Astrocyte of the hippocampus (primary cell): ENCODE data around the gene TMEM9.

Experiments used
- DNase-seq: peaks from one replicate; pipeline ENCODE4 v3.0.0; 2011; ENCODE audit warnings: low read depth, low spot score

Gene TMEM9

GRCh38 chr1:201145816-201146215 is 8.5 kb downstream of the TMEM9 start:
- no peak for DNase-seq

GRCh38 chr1:201145132-201145531 is 9.1 kb downstream of the TMEM9 start:
- no peak for DNase-seq

DNA sequence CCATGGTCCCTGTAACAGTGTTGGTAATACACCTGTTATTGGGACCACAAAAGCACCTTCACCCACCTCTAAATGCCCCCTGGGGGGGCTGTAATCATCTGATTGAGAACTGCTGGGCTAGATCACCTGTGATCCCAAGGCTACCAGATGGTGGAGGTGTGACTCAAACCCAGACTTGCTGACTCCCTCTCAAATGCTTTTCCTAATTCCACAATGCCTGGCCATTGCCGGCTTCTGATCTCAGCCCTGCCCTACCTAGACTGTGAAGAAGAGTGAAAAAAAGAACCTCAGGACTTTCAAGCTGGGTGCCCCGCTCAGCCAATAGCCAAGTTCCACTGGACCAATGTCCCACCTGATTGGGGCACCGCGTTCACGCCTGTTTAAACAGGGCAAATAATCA is 9.6 kb downstream of the TMEM9 start:
- DNase-seq, result no peak

DNA sequence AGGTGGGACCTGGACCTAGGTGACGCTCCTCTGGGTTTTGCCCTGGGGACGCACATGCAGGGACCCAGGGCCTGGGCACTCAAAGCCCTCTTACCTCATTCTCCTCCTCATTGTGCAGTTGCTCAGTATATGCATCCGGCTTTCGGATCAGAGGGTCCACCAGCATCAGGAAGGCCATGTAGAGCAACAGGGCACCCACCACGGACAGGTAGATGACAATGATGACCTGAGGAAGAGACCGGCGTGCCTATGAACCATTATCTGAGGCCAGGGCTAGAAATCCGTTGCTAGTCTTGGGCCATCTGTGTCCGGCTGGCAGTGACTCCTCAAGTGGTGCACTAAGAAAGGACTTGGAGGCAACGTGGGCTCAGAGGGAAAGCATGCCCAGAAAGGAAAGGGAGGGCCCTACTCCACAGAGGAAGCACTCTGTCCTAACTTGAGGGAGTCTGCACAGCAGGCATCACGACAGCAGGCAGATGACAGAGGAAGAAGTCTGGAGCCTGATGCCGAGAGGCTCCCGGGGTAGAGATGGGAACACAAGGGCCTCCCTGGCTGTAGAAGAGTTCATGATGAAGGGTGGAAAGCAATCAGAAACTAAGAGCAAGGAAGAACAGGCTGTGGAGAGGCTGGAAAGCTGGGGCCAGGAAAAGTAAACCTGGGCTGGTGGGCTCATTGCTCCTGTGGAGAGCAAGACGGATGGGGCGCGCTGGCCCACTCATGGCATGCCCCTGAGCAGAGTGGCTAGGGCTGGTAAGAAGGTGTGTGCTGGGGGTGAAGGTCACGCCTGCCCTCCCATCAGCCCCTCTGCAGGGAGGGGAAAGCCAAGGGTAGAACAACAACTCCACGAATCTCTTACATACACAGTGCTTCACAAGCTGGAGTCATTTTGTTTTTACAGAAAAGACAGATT is 10.3 kb downstream of the TMEM9 start:
- no peak for DNase-seq

GRCh38 chr1:201142849-201143725 is 11.2 kb downstream of the TMEM9 start:
- DNase-seq, result no peak

- no peak for DNase-seq
Measured at GRCh38 chr1:201142011-201142848, 12.0 kb downstream of the TMEM9 start.

DNA sequence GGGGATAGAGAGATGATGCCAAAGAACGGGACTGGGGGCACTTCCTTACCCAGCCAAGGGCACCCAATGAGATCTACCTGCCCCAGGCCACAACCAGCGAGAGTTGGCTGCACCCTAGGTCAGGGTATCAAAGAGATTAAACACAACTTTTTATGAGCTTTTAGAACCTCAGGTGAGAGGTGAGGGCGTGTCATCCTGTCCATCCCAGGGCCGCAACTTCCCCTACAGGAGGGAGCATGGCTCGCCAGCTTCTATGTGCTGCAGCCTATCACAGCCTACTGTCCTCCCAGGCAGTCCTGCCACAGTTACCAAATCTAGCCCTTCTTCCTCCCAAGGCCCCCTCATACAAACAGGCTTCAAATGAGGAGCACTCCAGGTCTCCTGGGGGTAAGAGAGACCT is 12.9 kb downstream of the TMEM9 start:
- no peak for DNase-seq

GRCh38 chr1:201140941-201141260 is 13.4 kb downstream of the TMEM9 start:
- no peak for DNase-seq

DNA sequence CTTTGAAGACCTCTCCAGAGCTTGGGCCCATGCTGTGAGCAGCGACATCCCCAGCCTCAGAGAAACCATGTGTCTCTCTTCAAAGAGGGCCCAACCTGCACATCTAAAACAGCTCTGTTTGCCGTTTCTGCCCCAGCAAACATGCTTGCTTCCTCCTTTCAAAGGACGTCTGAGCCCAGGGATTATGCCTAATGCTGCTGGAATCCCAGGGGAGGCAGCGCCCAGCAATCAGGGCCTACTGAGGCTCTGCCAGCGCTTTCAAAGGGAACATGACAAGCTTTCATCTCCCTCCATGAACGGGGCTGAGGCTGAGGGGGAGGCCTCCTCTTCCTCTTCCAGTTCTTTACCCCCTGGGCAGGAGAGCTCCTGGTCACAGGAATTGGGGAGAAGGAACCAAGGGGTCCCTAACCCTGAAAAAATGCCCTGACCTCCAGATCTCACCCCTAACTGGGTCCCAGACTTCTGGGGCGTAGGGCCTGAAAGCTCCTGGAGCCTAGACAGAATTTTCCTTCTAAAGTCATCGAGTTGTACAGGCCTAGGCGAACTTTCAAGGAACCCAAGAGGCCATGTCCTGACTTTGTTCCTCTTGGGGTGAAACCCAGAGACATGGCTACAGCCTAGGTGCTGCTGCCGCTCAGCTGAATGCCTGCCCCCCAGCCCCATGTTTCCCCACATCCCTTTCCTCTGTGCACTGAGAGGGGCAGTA is 13.9 kb downstream of the TMEM9 start:
- DNase-seq, result no peak

DNA sequence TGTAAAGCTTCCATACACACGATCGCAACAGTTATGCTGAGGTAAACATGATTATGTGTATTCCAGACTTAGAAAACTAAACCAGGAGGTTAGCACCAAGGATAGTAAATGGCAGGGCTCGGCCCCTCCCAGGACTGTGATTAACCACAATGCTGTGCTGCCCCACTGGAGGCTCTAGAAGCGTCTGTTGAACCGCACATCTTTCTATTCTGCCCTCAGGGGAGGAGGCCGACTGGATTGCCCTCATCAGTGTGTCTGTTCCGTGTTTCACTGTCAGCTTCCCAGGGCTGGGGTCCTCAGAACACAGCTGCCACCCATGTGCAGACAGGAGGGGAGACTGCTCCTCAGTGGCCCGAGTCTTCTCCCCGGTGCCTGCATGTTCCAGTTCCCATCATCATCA is 14.5 kb downstream of the TMEM9 start:
- no peak for DNase-seq

DNA sequence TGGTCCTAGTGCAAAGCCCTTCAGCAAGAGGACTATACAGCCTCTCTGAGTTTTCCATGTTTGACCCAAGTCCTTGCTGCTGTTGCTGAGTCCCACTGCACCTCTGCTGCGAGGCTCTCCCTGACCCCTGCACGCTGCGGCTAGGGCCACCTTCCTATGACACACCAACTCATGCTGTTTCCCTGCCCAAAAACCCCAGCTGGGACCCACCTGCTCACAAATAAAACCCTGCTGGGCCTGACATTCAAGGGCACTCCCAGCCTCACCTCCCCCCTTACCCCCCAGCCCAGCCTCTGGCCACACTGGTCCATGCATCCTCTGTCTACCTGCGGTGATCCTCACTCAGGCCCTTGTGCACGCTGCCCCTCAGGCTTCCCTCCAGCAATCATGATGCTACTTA is 15.0 kb downstream of the TMEM9 start:
- no peak for DNase-seq

DNA sequence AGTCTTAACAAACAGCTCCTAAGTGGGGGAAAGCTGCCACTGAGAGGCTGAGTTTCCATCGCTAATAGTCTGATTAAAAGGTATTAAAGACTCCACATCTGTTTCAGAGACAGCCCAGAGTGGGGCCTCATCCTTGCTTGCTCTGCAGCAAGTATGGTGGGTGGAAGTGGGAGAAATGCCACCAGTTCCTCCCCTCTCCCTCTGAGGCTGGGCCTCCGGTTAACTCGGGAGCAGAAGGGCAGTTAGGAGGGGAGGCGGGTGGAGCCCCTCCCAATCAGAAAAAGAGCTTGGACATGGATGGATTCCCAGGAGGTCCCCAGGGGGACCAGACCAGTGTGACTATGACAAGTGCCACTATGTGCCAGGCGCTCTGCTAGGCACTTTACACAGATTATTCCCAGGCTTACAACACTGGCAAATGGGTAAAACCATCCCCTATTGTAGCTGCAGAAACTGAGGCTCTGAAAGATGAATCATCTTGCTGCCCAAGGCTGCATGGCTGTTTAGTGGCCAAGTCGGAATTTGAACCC is 15.9 kb downstream of the TMEM9 start:
- DNase-seq, result no peak

- DNase-seq, result peak; percentile 95
Measured at GRCh38 chr1:201137579-201138310, 16.5 kb downstream of the TMEM9 start.

DNA sequence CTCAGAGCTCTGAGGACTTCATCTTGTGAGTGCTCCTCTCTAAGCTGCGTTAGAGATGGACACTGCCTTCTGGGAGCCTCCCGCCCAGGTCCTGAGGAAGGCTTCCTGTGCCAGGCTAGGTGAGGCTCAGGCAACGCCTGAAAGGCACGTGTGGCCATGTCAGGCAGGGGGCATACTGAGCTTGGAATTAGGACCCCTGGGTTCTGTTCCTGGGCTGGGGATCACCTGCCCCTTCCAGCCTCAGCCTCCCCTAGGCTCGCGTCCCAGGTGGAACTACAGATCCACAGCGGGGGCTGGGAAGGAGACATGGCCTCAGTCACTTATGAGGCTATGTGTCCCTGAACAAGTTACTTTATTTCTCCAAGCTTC is 17.3 kb downstream of the TMEM9 start:
- no peak for DNase-seq

- DNase-seq, result no peak
Measured at GRCh38 chr1:201136355-201137023, 17.8 kb downstream of the TMEM9 start.

DNA sequence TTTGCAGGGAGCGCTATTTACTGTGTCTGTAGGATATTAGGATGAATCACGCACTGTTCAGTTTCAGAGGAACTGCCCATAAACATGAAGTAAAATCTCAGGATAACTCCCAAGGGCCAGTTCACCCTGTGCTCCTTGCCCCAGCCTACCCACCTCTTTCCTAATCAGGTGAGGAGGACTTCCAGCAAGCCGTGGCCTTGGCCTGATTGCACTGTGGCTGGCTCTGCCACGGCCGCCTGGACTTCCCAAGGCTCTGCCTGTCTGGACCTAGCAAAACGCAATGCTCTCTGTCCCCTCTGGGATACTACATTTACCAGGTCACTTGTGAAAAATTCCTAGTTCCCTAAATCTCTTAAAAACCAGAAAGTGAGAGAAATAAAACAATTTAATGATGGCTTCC is 19.9 kb downstream of the TMEM9 start:
- DNase-seq, result no peak

DNA sequence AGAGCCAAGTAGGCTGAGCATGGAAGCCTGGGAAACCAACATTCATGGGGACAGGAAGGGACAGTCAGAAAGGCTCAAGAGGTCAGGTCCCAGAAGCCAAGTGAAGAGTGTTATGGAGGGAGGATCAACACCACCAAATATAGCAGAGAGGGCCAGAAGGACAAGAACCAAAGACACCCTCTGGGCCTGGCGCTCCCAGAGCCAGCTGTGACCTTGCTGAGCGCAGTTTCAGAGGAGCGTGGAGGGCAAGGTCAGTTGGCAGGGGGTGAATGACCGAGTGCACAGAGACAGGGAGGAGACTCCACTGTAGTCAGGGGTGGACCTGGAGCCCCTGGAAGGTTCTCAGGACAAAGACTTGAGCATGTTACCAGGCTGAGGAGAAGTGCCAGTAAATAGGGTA is 22.9 kb downstream of the TMEM9 start:
- no peak for DNase-seq

DNA sequence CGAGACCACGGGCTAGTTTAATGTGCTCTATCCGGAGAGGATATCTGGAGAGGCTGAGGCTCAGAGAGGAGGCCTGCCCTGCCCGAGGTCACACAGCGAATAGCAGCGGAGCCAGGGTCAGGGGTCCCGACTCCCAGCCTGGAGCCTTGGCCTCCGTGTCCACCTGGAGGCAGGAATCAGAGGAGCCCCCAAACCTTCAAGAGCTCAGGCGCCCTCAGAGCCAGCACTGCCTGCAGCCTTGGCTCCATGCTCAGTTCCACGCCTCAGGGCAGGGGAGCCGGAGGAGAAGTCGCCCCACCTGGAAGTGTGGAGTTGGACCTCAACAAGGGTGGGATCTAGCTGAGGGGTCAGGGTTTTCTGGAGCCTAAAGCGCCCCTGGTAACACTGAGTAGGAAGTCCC is 25.3 kb downstream of the TMEM9 start:
- DNase-seq, result no peak

DNA sequence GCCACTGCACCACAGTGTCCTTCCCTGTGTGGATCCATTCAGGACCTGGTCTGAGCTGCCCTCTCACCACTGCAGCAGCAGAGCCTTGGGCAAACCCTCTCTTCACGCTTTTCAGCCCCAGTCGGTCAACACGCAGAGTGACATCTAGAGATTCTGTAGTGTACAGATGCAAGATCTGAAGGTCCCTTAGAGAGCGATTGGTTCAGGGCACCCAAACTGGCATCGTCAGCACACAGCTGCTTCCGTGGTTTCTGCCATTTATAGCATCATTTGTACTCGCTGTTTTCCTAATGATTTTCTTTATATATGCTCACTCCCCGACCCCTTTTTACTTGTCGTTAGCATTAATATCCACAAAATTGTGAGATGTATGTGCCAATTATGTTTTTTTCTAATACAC is 25.8 kb downstream of the TMEM9 start:
- DNase-seq, result no peak
